Neural progenitor cell (in vitro differentiated cells): ENCODE measurements around the gene CFAP53. TPM values are rescaled to one million over a fixed set of nuclear protein-coding genes. Genes with fewer than 3 reads are reported as not detected.

ENCODE experiments used
- DNase-seq: peaks from one replicate; pipeline ENCODE4 v3.0.0-alpha.2; 2016; ENCODE audit warnings: low spot score
- H2AFZ ChIP-seq: fragments of 200-600 bp; sonication (generic); replicated peaks from 2 replicates; pipeline ENCODE4 v1.6.1; 2016; ENCODE audit warnings: antibody characterized with exemption
- H3F3A ChIP-seq: fragments of 200-600 bp; sonication (generic); 2 replicates; pipeline ENCODE4 v1.6.1; 2016; ENCODE audit warnings: antibody characterized with exemption, low read depth
- H3K27ac ChIP-seq: fragments of 200-600 bp; sonication (generic); 2 replicates; pipeline ENCODE4 v1.5.1; 2016; ENCODE audit warnings: mild to moderate bottlenecking
- H3K27me3 ChIP-seq: fragments of 200-600 bp; sonication (generic); 2 replicates; pipeline ENCODE4 v1.6.1; 2016; ENCODE audit warnings: mild to moderate bottlenecking, moderate library complexity
- H3K36me3 ChIP-seq: fragments of 200-600 bp; sonication (generic); 2 replicates; pipeline ENCODE4 v1.5.1; 2016
- H3K4me1 ChIP-seq: fragments of 200-600 bp; sonication (generic); 2 replicates; pipeline ENCODE4 v1.6.1; 2016; ENCODE audit warnings: mixed run types
- H3K4me2 ChIP-seq: fragments of 200-600 bp; sonication (generic); 2 replicates; pipeline ENCODE4 v1.6.1; 2016
- H3K4me3 ChIP-seq: fragments of 200-600 bp; sonication (generic); 2 replicates; pipeline ENCODE4 v1.5.1; 2016
- H3K79me2 ChIP-seq: fragments of 200-600 bp; sonication (generic); 2 replicates; pipeline ENCODE4 v1.6.1; 2016; ENCODE audit warnings: low read depth
- H3K9ac ChIP-seq: fragments of 200-600 bp; sonication (generic); 2 replicates; pipeline ENCODE4 v1.6.1; 2016
- H3K9me3 ChIP-seq: fragments of 200-600 bp; sonication (generic); 2 replicates; pipeline ENCODE4 v1.5.1; 2016; ENCODE audit warnings: low read depth
- H4K20me1 ChIP-seq: fragments of 200-600 bp; sonication (generic); 2 replicates; pipeline ENCODE4 v1.6.1; 2016; ENCODE audit warnings: low read depth
- H3K27ac Mint-ChIP-seq: 3 replicates; pipeline ENCODE4 v1.8.0; 2021; ENCODE audit warnings: mixed read lengths
- H3K27me3 Mint-ChIP-seq: 2 replicates; pipeline ENCODE4 v1.8.0; 2022; ENCODE audit warnings: low read depth, mild to moderate bottlenecking, inconsistent platforms, moderate library complexity, mixed read lengths; ENCODE audit not compliant: insufficient read depth
- H3K36me3 Mint-ChIP-seq: 3 replicates; pipeline ENCODE4 v1.8.0; 2021; ENCODE audit warnings: mixed read lengths
- H3K4me1 Mint-ChIP-seq: 3 replicates; pipeline ENCODE4 v1.8.0; 2021; ENCODE audit warnings: mixed read lengths
- H3K4me3 Mint-ChIP-seq: 3 replicates; pipeline ENCODE4 v1.8.0; 2021; ENCODE audit warnings: mild to moderate bottlenecking, moderate library complexity, mixed read lengths
- H3K9me3 Mint-ChIP-seq: 3 replicates; pipeline ENCODE4 v1.8.0; 2020; ENCODE audit warnings: mixed read lengths
- EZH2 ChIP-seq: fragments of 200-600 bp; sonication (generic); IDR thresholded peaks from 2 replicates; pipeline ENCODE4 v1.6.1; 2017; ENCODE audit warnings: antibody characterized with exemption, mild to moderate bottlenecking, moderate library complexity
- EZH2phosphoT487 ChIP-seq: fragments of 200-600 bp; sonication (generic); IDR thresholded peaks from 2 replicates; pipeline ENCODE4 v1.6.1; 2017; ENCODE audit warnings: antibody characterized with exemption
- total RNA-seq: library from RNA; depleted of rRNA; stranded (reverse); fragments of >200 nt; gene quantifications from 2 replicates; pipeline ENCODE4 v1.2.3, GENCODE V29; 2015; ENCODE audit warnings: low replicate concordance
- TF ChIP-seq, protein P1 (sequence below): fragments of 200-600 bp; sonication (generic); IDR thresholded peaks from 2 replicates; pipeline ENCODE4 v1.5.1; 2017; ENCODE audit warnings: antibody characterized with exemption, mild to moderate bottlenecking

CFAP53 gene
- total RNA-seq, 1 donor from 2014 or later: 0.36 TPM

DNA sequence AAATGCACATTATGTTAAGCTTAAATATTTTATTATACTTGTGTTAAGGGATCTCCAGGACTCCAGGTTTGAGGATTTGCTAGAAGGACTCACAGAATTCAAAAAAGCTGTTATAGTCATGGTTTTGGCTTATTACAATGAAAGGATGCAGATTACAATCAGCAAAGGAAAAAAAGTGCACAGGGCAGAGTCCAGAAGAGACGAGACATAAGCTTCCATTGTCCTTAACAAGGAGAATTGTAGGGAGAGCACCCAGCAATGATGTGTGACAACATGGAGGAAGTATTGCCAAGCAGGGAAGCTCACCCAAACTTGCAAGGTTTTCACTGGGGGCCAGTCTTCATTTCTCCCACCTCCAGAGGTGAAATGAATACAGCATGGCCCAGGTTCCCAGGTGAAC lies 58.6 kb downstream of the CFAP53 start:
- Histone ChIP-seq H4K20me1 (no peaks in the 10 kb centered on the region), H3K9ac (no peak overlapping the region), H3K4me1 (peaks cover 5% of the 10 kb centered on the region), H3K9me3 (no peaks in the 10 kb centered on the region), H3K4me3 (no peak overlapping the region), H3F3A (no peaks in the 10 kb centered on the region), H3K27ac (no peak overlapping the region), H3K36me3 (no peaks in the 10 kb centered on the region), H2AFZ (no peak overlapping the region), H3K4me2 (no peak overlapping the region), H3K27me3 (peaks cover 17% of the 10 kb centered on the region), H3K79me2 (no peaks in the 10 kb centered on the region)
- DNase-seq: no peak
- Mint-ChIP-seq H3K4me1 (peaks cover 6% of the 10 kb centered on the region), H3K27ac (no peak overlapping the region), H3K36me3 (no peaks in the 10 kb centered on the region), H3K9me3 (no peaks in the 10 kb centered on the region), H3K27me3 (peaks cover 5% of the 10 kb centered on the region), H3K4me3 (no peak overlapping the region)
- TF ChIP-seq EZH2phosphoT487 (no peak), EZH2 (no peak)
- TF ChIP-seq, protein P1, sequence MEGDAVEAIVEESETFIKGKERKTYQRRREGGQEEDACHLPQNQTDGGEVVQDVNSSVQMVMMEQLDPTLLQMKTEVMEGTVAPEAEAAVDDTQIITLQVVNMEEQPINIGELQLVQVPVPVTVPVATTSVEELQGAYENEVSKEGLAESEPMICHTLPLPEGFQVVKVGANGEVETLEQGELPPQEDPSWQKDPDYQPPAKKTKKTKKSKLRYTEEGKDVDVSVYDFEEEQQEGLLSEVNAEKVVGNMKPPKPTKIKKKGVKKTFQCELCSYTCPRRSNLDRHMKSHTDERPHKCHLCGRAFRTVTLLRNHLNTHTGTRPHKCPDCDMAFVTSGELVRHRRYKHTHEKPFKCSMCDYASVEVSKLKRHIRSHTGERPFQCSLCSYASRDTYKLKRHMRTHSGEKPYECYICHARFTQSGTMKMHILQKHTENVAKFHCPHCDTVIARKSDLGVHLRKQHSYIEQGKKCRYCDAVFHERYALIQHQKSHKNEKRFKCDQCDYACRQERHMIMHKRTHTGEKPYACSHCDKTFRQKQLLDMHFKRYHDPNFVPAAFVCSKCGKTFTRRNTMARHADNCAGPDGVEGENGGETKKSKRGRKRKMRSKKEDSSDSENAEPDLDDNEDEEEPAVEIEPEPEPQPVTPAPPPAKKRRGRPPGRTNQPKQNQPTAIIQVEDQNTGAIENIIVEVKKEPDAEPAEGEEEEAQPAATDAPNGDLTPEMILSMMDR: no peak

DNA sequence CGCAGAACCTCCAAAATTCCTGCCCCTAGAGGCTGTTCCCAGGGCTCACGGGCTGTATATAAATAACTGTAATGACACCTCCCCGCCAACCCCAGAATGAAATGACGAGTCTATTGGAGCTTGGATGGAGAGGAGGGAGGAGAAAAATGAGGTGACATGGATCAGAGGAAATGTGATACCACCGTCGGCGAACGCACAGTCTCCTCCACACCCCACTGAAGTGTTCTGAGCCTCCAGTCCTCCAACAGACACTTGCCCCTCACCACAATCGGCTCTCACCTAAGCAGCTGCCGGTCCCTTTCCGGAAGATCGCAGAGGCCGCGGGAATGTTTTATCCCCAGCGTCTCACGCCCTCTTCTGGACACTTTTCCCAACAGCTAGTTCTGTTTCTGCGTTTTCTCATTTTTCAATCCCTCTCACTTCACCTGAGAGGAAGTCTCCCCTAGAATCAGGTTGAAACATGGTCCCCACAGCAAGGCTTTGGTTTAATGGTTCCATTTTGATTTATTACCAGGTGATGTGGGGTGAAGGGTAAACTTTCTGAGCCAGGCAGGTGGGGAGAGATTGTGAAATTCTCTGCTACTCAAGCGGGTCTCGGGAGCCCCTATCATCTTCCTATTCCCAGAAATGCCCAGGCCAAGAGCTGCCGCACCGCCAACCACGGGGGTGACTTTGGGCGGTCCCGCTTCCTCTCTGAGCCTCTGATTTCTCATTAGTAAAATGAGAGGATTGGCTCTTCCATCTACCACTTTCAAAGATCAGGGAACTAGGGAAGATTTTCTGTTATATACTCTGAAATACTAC lies 62.3 kb downstream of the CFAP53 start:
- H3K9ac ChIP-seq: no peak overlapping the region
- H3K27ac Mint-ChIP-seq: no peak overlapping the region
- peaks cover 5% of the 10 kb centered on the region for H3K27me3 Mint-ChIP-seq
- H3K27me3 ChIP-seq: peaks cover 18% of the 10 kb centered on the region
- H3K9me3 ChIP-seq: no peaks in the 10 kb centered on the region
- H3K4me3 Mint-ChIP-seq: no peak overlapping the region
- no peak overlapping the region for H3K27ac ChIP-seq
- H4K20me1 ChIP-seq: no peaks in the 10 kb centered on the region
- H3F3A ChIP-seq: no peaks in the 10 kb centered on the region
- H3K4me1 ChIP-seq: peaks cover 5% of the 10 kb centered on the region
- H3K79me2 ChIP-seq: no peaks in the 10 kb centered on the region
- no peak for TF ChIP-seq EZH2
- TF ChIP-seq, protein P1: peak; percentile 74
- H3K4me1 Mint-ChIP-seq: peaks cover 6% of the 10 kb centered on the region
- H3K36me3 Mint-ChIP-seq: no peaks in the 10 kb centered on the region
- H2AFZ ChIP-seq: peak overlapping the region; percentile 67
- peak overlapping the region; percentile 38 for H3K4me3 ChIP-seq
- peak; percentile 88 for DNase-seq
- peaks cover 2% of the 10 kb centered on the region for H3K9me3 Mint-ChIP-seq
- peak overlapping the region; percentile 72 for H3K4me2 ChIP-seq
- no peaks in the 10 kb centered on the region for H3K36me3 ChIP-seq

DNA sequence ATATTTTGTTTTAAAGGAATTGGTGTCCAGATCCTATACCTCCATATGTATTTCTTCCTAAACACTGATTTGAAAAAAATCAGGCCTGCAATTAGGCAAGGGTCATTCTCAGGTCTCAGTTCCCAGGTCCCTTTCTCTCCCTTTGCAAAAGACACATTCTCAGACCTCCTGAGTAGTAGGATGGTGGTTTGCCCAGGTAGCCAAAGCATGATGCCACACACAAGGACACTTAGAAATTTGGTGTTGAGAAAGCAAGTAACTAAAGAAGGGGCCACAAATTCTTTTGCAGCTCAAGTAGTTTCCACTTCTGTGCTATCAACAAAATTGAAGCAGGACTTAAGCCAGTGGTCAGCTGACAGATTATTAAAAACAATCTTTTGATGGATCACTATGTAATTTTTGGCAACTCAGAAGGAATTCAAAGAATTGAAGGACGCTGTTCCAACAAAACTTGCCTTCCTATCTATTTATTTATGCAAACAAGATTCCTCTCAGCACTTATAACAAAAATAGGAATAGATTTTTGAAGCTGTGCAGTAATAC lies 64.7 kb downstream of the CFAP53 start:
- no peaks in the 10 kb centered on the region for H3K9me3 ChIP-seq
- H3K27me3 Mint-ChIP-seq: peaks cover 7% of the 10 kb centered on the region

More for the DNA sequence above, 64.7 kb downstream of the CFAP53 start:
- peaks cover 6% of the 10 kb centered on the region for H3K4me1 Mint-ChIP-seq
- no peaks in the 10 kb centered on the region for H3K36me3 ChIP-seq
- no peak overlapping the region for H3K4me2 ChIP-seq
- no peaks in the 10 kb centered on the region for H3K79me2 ChIP-seq
- no peaks in the 10 kb centered on the region for H4K20me1 ChIP-seq
- no peaks in the 10 kb centered on the region for H3K36me3 Mint-ChIP-seq
- no peak overlapping the region for H3K4me3 Mint-ChIP-seq
- no peak for DNase-seq
- H3K9ac ChIP-seq: no peak overlapping the region
- TF ChIP-seq EZH2 (no peak), EZH2phosphoT487 (no peak)
- TF ChIP-seq, protein P1: no peak
- H3K27ac ChIP-seq: no peak overlapping the region
- H3K4me3 ChIP-seq: no peak overlapping the region
- H3K9me3 Mint-ChIP-seq: peaks cover 3% of the 10 kb centered on the region
- no peak overlapping the region for H2AFZ ChIP-seq
- no peak overlapping the region for H3K27ac Mint-ChIP-seq
- H3F3A ChIP-seq: no peaks in the 10 kb centered on the region
- peaks cover 5% of the 10 kb centered on the region for H3K4me1 ChIP-seq
- H3K27me3 ChIP-seq: peaks cover 36% of the 10 kb centered on the region
